Trophoblast cell (in vitro differentiated cells and primary cell): ENCODE data around the gene XXYLT1.

ENCODE experiments used
- DNase-seq, 2 donors: peaks; one replicate each; pipeline ENCODE4 v3.0.0-alpha.2; 2016
- H2AFZ ChIP-seq: 2 replicates; pipeline ENCODE4 v1.6.1; 2013; ENCODE audit warnings: low read length, moderate library complexity, mild to moderate bottlenecking; ENCODE audit not compliant: insufficient read depth, poor library complexity
- H2AK5ac ChIP-seq: 2 replicates; pipeline ENCODE4 v1.6.1; 2013; ENCODE audit warnings: mild to moderate bottlenecking, low read length
- H2BK120ac ChIP-seq: 2 replicates; pipeline ENCODE4 v1.6.1; 2013; ENCODE audit warnings: low read length, mild to moderate bottlenecking, moderate library complexity; ENCODE audit not compliant: insufficient read depth, poor library complexity
- H2BK12ac ChIP-seq: 2 replicates; pipeline ENCODE4 v1.6.1; 2013; ENCODE audit warnings: mild to moderate bottlenecking, low read length, moderate library complexity
- H2BK5ac ChIP-seq: 2 replicates; pipeline ENCODE4 v1.6.1; 2013; ENCODE audit warnings: low read length, low read depth, moderate library complexity, mild to moderate bottlenecking; ENCODE audit not compliant: poor library complexity
- H3K14ac ChIP-seq: 2 replicates; pipeline ENCODE4 v1.6.1; 2013; ENCODE audit warnings: mild to moderate bottlenecking, low read length
- H3K18ac ChIP-seq: 2 replicates; pipeline ENCODE4 v1.6.1; 2013; ENCODE audit warnings: mild to moderate bottlenecking, low read length
- H3K23ac ChIP-seq: 2 replicates; pipeline ENCODE4 v1.6.1; 2013; ENCODE audit warnings: low read length
- H3K27ac ChIP-seq: 2 replicates; pipeline ENCODE4 v1.5.1; 2013; ENCODE audit warnings: low read depth, mild to moderate bottlenecking, inconsistent platforms, low read length, moderate library complexity
- H3K27me3 ChIP-seq: 2 replicates; pipeline ENCODE4 v1.6.1; 2013; ENCODE audit warnings: inconsistent platforms, mild to moderate bottlenecking, low read length, moderate library complexity; ENCODE audit not compliant: insufficient read depth
- H3K36me3 ChIP-seq, 2 experiments: 1 replicate in 1 of 2; 2 replicates in 1 of 2; pipeline ENCODE4 v1.6.1; 2013; ENCODE audit warnings: low read length in 2 of 2, mild to moderate bottlenecking in 2 of 2, moderate library complexity in 1 of 2; ENCODE audit not compliant: insufficient read depth in 2 of 2, control insufficient read depth in 1 of 2
- H3K4ac ChIP-seq: 2 replicates; pipeline ENCODE4 v1.6.1; 2013; ENCODE audit warnings: low read depth, mild to moderate bottlenecking, low read length, moderate library complexity
- H3K4me1 ChIP-seq, 2 experiments: 1 replicate in 1 of 2; 2 replicates in 1 of 2; pipeline ENCODE4 v1.6.1; 2013; ENCODE audit warnings: low read length in 2 of 2, mild to moderate bottlenecking in 2 of 2, moderate library complexity in 1 of 2; ENCODE audit not compliant: insufficient read depth in 2 of 2, control insufficient read depth in 1 of 2
- H3K4me2 ChIP-seq: 2 replicates; pipeline ENCODE4 v1.6.1; 2013; ENCODE audit warnings: inconsistent platforms, mild to moderate bottlenecking, low read length, moderate library complexity
- H3K4me3 ChIP-seq: 2 replicates; pipeline ENCODE4 v1.5.1; 2013; ENCODE audit warnings: mild to moderate bottlenecking, low read depth, low read length, inconsistent platforms
- H3K79me1 ChIP-seq: one replicate; pipeline ENCODE4 v1.6.1; 2013; ENCODE audit warnings: low read length
- H3K79me2 ChIP-seq: 2 replicates; pipeline ENCODE4 v1.6.1; 2013; ENCODE audit warnings: low read length, mild to moderate bottlenecking; ENCODE audit not compliant: control insufficient read depth, insufficient read depth, poor library complexity
- H3K9ac ChIP-seq: 2 replicates; pipeline ENCODE4 v1.6.1; 2013; ENCODE audit warnings: mild to moderate bottlenecking, low read length
- H3K9me3 ChIP-seq: 2 replicates; pipeline ENCODE4 v1.6.1; 2013; ENCODE audit warnings: low read depth, mild to moderate bottlenecking, control low read depth, inconsistent platforms, low read length; ENCODE audit not compliant: insufficient read depth
- H4K12ac ChIP-seq: 2 replicates; pipeline ENCODE4 v1.6.1; 2013; ENCODE audit warnings: low read depth, mild to moderate bottlenecking, low read length, moderate library complexity
- H4K8ac ChIP-seq: 2 replicates; pipeline ENCODE4 v1.6.1; 2013; ENCODE audit warnings: low read depth, mild to moderate bottlenecking, low read length, moderate library complexity
- H4K91ac ChIP-seq: one replicate; pipeline ENCODE4 v1.6.1; 2013; ENCODE audit warnings: low read depth, mild to moderate bottlenecking, low read length, moderate library complexity
- WGBS: extraction: QIAGEN DNeasy Blood & Tissue Kit; methylation state at CpG from one replicate; pipeline ENCODE4 v1.1.7; 2013; ENCODE audit warnings: missing lambda C conversion rate; ENCODE audit not compliant: insufficient read length, insufficient coverage; ENCODE audit errors: extremely low coverage; 5-methylcytosine and 5-hydroxymethylcytosine counted together

Gene XXYLT1

DNA sequence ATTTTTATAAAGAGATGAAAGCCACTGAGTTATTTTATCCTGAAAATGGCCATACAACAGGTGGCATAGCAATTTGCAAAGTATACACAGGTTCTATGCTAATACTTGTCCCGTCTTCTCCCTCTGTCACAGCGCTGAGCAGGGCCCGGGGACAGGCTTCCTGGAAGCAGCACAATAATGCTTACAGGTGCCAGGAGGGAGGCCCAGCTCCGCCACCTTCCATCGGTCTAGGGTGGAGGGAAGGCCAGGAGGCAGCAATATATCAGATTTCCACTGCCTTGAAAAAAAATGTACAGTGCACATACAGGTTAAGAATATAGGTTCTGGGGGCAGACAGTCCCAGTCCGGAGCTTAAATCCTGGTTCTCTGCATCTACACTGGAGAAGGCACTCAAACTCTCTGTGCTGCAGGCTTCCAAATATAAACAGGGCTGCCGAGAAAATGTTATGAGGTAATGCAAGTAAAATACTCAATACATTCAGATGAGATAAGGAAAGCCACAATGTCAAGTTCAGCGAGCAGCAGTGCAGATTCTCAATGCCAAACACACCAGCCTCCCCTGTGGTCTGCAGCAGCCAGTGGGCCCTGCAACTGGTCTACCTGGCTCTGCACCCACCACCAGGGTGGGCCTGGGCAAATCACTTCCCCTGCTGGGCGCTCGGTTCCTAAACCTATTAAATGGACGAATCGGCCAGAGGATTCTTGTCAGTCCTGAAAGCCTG is 189.6 kb downstream of the XXYLT1 start:
- Histone ChIP-seq H2BK12ac (no peak overlapping the region), H3K27ac (no peak overlapping the region), H3K4ac (no peak overlapping the region), H3K4me2 (no peak overlapping the region), H3K79me1 (no peaks in the 10 kb centered on the region), H2AFZ (no peak overlapping the region), H4K91ac (no peak overlapping the region), H3K18ac (no peak overlapping the region), H3K9me3 (no peaks in the 10 kb centered on the region), H3K9ac (no peak overlapping the region), H3K14ac (no peak overlapping the region), H3K79me2 (no peaks in the 10 kb centered on the region), H3K27me3 (no peaks in the 10 kb centered on the region), H3K4me3 (no peak overlapping the region), H3K4me1 (peaks cover 0 to 3% of the 10 kb centered on the region in 2 experiments), H2BK120ac (no peak overlapping the region), H4K12ac (no peak overlapping the region), H2BK5ac (no peak overlapping the region), H2AK5ac (no peak overlapping the region), H3K36me3 (no peaks in the 10 kb centered on the region), H4K8ac (no peak overlapping the region), H3K23ac (no peak overlapping the region)
- no peak for DNase-seq
- WGBS = no CpG with 5 or more reads among the region's 12 CpGs

DNA sequence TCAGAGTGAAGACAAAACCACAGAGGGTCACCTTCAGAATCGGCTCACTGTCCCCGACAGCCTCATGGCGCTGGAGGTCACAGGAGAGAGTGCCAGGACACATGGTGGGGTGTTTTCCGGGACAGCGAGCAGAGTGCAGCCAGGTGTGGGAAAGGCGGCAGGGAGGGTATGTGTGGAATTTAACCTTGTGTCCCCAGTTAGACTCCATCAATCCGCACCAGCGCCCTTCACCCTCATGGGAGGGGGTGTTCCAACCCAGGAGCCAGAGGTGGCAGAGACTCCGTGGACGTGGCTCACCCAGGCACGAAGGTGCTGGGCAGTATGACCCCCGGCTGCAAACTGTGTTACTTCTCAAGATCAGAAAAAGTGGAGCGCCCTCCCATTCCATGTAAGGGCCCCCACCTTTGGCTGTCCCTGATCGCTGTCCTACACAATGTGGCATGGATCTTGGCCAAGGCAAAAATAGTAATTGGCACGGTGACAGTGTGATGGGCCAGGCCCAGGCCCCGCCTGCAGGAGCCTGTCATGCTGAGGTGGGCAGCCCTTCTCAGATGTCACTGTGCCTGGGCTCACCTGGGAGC is 190.3 kb downstream of the XXYLT1 start:
- H4K12ac ChIP-seq = no peak overlapping the region
- no peak overlapping the region for H2BK5ac ChIP-seq
- no peaks in the 10 kb centered on the region for H3K79me2 ChIP-seq
- peaks cover 0 to 3% of the 10 kb centered on the region in 2 experiments for H3K4me1 ChIP-seq
- H2BK120ac ChIP-seq = no peak overlapping the region
- no peak overlapping the region for H3K23ac ChIP-seq
- no peak overlapping the region for H2BK12ac ChIP-seq
- H3K27me3 ChIP-seq = no peaks in the 10 kb centered on the region
- WGBS = no CpG with 5 or more reads among the region's 16 CpGs
- H3K4me3 ChIP-seq = peak overlapping the region; percentile 6
- no peak overlapping the region for H3K4me2 ChIP-seq
- H2AK5ac ChIP-seq = no peak overlapping the region
- no peak overlapping the region for H4K91ac ChIP-seq
- no peak overlapping the region for H3K18ac ChIP-seq
- H2AFZ ChIP-seq = no peak overlapping the region
- no peak overlapping the region for H3K27ac ChIP-seq
- no peak overlapping the region for H3K9ac ChIP-seq
- H3K4ac ChIP-seq = no peak overlapping the region
- H3K14ac ChIP-seq = no peak overlapping the region
- H3K9me3 ChIP-seq = no peaks in the 10 kb centered on the region
- DNase-seq = no peak
- no peaks in the 10 kb centered on the region for H3K36me3 ChIP-seq
- H4K8ac ChIP-seq = no peak overlapping the region
- no peaks in the 10 kb centered on the region for H3K79me1 ChIP-seq

DNA sequence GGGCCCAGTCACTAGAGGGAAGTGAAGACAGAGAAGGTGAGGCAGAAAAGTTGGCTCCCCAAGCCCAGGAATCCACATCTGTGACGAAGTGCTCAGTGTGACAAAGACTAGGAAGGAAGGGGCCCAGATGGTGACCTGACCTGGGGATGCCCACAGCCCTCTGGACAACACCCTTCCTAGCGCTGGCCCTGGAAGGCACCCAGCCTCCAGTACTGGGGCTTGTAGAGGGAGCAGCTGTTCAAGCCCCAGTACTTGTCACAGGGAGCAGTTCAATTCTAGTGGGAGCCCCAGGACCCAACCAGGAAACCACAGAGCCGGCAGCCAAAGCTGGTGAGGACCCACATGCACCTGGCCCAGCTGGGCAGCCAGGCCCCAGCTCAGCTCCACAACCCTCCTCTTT is 190.8 kb downstream of the XXYLT1 start:
- Histone ChIP-seq H3K4ac (no peak overlapping the region), H2BK12ac (no peak overlapping the region), H3K36me3 (no peaks in the 10 kb centered on the region), H3K27ac (no peak overlapping the region), H3K4me2 (no peak overlapping the region), H2BK5ac (no peak overlapping the region), H3K18ac (no peak overlapping the region), H3K4me1 (peaks cover 0 to 3% of the 10 kb centered on the region in 2 experiments), H3K23ac (no peak overlapping the region), H4K12ac (no peak overlapping the region), H4K8ac (no peak overlapping the region), H3K4me3 (no peak overlapping the region), H3K27me3 (no peaks in the 10 kb centered on the region), H2AFZ (no peak overlapping the region), H3K9ac (no peak overlapping the region), H3K79me1 (no peaks in the 10 kb centered on the region), H3K79me2 (no peaks in the 10 kb centered on the region), H2BK120ac (no peak overlapping the region), H3K14ac (no peak overlapping the region), H3K9me3 (no peaks in the 10 kb centered on the region), H4K91ac (no peak overlapping the region), H2AK5ac (no peak overlapping the region)
- no peak for DNase-seq
- no CpG with 5 or more reads among the region's 3 CpGs for WGBS

- Histone ChIP-seq H3K36me3 (no peaks in the 10 kb centered on the region), H2BK12ac (no peak overlapping the region), H3K23ac (no peak overlapping the region), H2BK5ac (no peak overlapping the region), H3K4me3 (no peak overlapping the region), H4K8ac (no peak overlapping the region), H3K9me3 (no peaks in the 10 kb centered on the region), H4K91ac (no peak overlapping the region), H2AK5ac (no peak overlapping the region), H3K4me1 (peaks cover 0 to 3% of the 10 kb centered on the region in 2 experiments), H2BK120ac (no peak overlapping the region), H3K9ac (no peak overlapping the region), H3K4ac (no peak overlapping the region), H3K18ac (no peak overlapping the region), H2AFZ (no peak overlapping the region), H3K27me3 (no peaks in the 10 kb centered on the region), H3K4me2 (no peak overlapping the region), H3K27ac (no peak overlapping the region), H3K79me2 (no peaks in the 10 kb centered on the region), H3K79me1 (no peaks in the 10 kb centered on the region), H4K12ac (no peak overlapping the region), H3K14ac (no peak overlapping the region)
- WGBS = no CpG with 5 or more reads among the region's 5 CpGs
- DNase-seq = no peak
Observed at GRCh38 chr3:195079636-195080035, 191.3 kb downstream of the XXYLT1 start.
